H1 (cell line): ENCODE results near the gene SORBS1.

Experiments
- CTCF ChIP-seq, 3 experiments: IDR thresholded peaks; 1 replicate in 2 of 3; 2 replicates in 1 of 3; pipeline versions ENCODE4 v1.5.1 to v1.6.1; 2011; ENCODE audit warnings: low read length in 3 of 3, mild to moderate bottlenecking in 3 of 3, inconsistent platforms in 2 of 3, low read depth in 1 of 3, moderate library complexity in 1 of 3; ENCODE audit not compliant: insufficient read depth in 1 of 3; ENCODE audit errors: control extremely low read depth in 1 of 3
- EP300 ChIP-seq, 2 experiments: IDR thresholded peaks; 1 replicate in 1 of 2; 2 replicates in 1 of 2; pipeline ENCODE4 v1.6.1; 2011 to 2012; ENCODE audit warnings: low read depth in 2 of 2, low read length in 2 of 2, mild to moderate bottlenecking in 2 of 2, borderline replicate concordance in 1 of 2, inconsistent platforms in 1 of 2, moderate library complexity in 1 of 2
- EZH2 ChIP-seq: fragments of 200-600 bp; sonication (generic); IDR thresholded peaks from 2 replicates; pipeline ENCODE4 v1.7.1; 2012; ENCODE audit warnings: low read depth, mild to moderate bottlenecking, moderate library complexity, low read length, inconsistent platforms; ENCODE audit not compliant: severe bottlenecking
- HDAC6 ChIP-seq: IDR thresholded peaks from one replicate; pipeline ENCODE4 v1.7.1; 2012; ENCODE audit warnings: low read depth, mild to moderate bottlenecking, inconsistent platforms, low read length, moderate library complexity
- KDM1A ChIP-seq: fragments of 200-600, 300-600 bp; sonication (generic); IDR thresholded peaks from 2 replicates; pipeline ENCODE4 v1.7.1; 2016; ENCODE audit warnings: mild to moderate bottlenecking, low read length, borderline replicate concordance
- MAFK ChIP-seq: IDR thresholded peaks from 2 replicates; pipeline ENCODE4 v1.6.1; 2012; ENCODE audit warnings: low read depth, mild to moderate bottlenecking, improper control_type of control experiment, low read length
- POLR2A ChIP-seq, 2 experiments: IDR thresholded peaks; 1 replicate in 1 of 2; 2 replicates in 1 of 2; pipeline ENCODE4 v1.6.1; 2011; ENCODE audit warnings: low read depth in 2 of 2, low read length in 2 of 2, mild to moderate bottlenecking in 2 of 2; ENCODE audit errors: control extremely low read depth in 1 of 2
- SIN3A ChIP-seq, 2 experiments: IDR thresholded peaks in 1 of 2; conservative IDR thresholded peaks in 1 of 2; 2 replicates each; pipeline ENCODE4 v1.6.1; 2011 to 2012; ENCODE audit warnings: low read length in 2 of 2, improper control_type of control experiment in 1 of 2, low read depth in 1 of 2, mild to moderate bottlenecking in 1 of 2
- SP1 ChIP-seq: IDR thresholded peaks from 2 replicates; pipeline ENCODE4 v1.6.1; 2011; ENCODE audit warnings: low read depth, low read length
- TAF1 ChIP-seq: IDR thresholded peaks from 2 replicates; pipeline ENCODE4 v1.6.1; 2011; ENCODE audit warnings: mild to moderate bottlenecking, low read depth, low read length
- YY1 ChIP-seq: IDR thresholded peaks from 2 replicates; pipeline ENCODE4 v1.6.1; 2011; ENCODE audit warnings: low read depth, mild to moderate bottlenecking, low read length
- TF ChIP-seq, protein P1 (sequence below): IDR thresholded peaks from 2 replicates; pipeline ENCODE4 v1.6.1; 2011; ENCODE audit warnings: low read length, improper control_type of control experiment
- TF ChIP-seq, protein P2 (sequence below): IDR thresholded peaks from 2 replicates; pipeline ENCODE4 v1.6.1; 2011; ENCODE audit warnings: low read depth, mild to moderate bottlenecking, low read length; ENCODE audit not compliant: insufficient read depth
- TF ChIP-seq, protein P3 (sequence below): IDR thresholded peaks from 2 replicates; pipeline ENCODE4 v1.6.1; 2012; ENCODE audit warnings: inconsistent platforms

DNA sequence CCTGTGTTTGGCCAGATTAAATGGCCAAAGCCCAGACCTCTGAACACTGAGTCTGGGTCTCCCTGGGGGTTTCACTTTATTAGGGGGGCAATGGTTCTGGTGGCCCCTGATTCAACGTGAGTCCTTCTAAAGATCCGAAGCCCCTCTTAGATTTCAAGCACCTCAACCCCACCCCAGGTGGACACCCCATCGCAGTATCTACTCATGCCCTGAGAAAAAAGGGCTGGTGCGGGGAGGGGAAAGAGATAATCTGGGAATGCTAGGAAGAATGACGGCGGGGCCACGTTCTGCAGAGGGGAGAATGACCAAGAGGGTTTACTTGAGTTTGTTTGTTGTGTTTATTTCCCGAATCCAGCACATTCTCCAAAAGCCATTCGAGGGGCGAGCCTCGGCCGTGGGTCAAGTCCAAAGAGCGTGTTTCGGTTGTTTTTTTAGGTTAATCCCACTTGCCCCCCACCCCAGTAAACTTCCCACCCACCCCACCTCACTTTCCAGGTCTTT, 271.2 kb downstream of the SORBS1 start:
- TF ChIP-seq POLR2A (IDR thresholded peaks at IDR 0.05; ENCODE audit: control extremely low read depth in 1 of 2, low read depth in 2 of 2, low read length in 2 of 2) = no peak
- no peak for TF ChIP-seq TAF1
- TF ChIP-seq CTCF (IDR thresholded peaks at IDR 0.05; ENCODE audit: control extremely low read depth in 1 of 3, insufficient read depth in 1 of 3, low read depth in 1 of 3, low read length in 3 of 3) = no peak
- TF ChIP-seq HDAC6 = no peak
- TF ChIP-seq KDM1A = no peak
- TF ChIP-seq, protein P1, sequence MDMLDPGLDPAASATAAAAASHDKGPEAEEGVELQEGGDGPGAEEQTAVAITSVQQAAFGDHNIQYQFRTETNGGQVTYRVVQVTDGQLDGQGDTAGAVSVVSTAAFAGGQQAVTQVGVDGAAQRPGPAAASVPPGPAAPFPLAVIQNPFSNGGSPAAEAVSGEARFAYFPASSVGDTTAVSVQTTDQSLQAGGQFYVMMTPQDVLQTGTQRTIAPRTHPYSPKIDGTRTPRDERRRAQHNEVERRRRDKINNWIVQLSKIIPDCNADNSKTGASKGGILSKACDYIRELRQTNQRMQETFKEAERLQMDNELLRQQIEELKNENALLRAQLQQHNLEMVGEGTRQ = no peak
- TF ChIP-seq EP300 (IDR thresholded peaks at IDR 0.05; ENCODE audit: borderline replicate concordance in 1 of 2, low read depth in 2 of 2, low read length in 2 of 2) = no peak
- no peak for TF ChIP-seq MAFK
- TF ChIP-seq SIN3A (conservative IDR thresholded peaks at IDR 0.05 in 1 of 2, IDR thresholded peaks at IDR 0.05 in 1 of 2; ENCODE audit: low read depth in 1 of 2, low read length in 2 of 2) = no peak
- no peak for TF ChIP-seq YY1
- TF ChIP-seq SP1 = no peak
- TF ChIP-seq, protein P2, sequence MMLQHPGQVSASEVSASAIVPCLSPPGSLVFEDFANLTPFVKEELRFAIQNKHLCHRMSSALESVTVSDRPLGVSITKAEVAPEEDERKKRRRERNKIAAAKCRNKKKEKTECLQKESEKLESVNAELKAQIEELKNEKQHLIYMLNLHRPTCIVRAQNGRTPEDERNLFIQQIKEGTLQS = no peak
- no peak for TF ChIP-seq EZH2
- TF ChIP-seq, protein P3, sequence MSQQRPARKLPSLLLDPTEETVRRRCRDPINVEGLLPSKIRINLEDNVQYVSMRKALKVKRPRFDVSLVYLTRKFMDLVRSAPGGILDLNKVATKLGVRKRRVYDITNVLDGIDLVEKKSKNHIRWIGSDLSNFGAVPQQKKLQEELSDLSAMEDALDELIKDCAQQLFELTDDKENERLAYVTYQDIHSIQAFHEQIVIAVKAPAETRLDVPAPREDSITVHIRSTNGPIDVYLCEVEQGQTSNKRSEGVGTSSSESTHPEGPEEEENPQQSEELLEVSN = no peak
